ENCODE data around the gene NDST1. TPM values are rescaled to one million over a fixed set of nuclear protein-coding genes. Genes with fewer than 3 reads are reported as not detected.

The NDST1 gene
- total RNA-seq, 1 experiment from 2014 or later = 33.1 TPM

GRCh38 chr5:150607105-150607504, 99.2 kb downstream of the NDST1 start:
- intact Hi-C loops (cut with micrococcal nuclease) = no loop called here
- Histone ChIP-seq H3K4me3 (replicated peaks in 1 of 2; ENCODE audit: low read depth in 1 of 2, low read length in 2 of 2) (no peak overlapping the region), H3K79me2 (ENCODE audit: insufficient read depth, low read length) (no peaks in the 10 kb centered on the region), H3K9me3 (ENCODE audit: control insufficient read depth in 1 of 2, insufficient read depth in 1 of 2, low read depth in 1 of 2, low read length in 2 of 2) (no peaks in the 10 kb centered on the region), H3K4me2 (ENCODE audit: low read length) (no peak overlapping the region), H3K27ac (ENCODE audit: low read depth, low read length) (no peak overlapping the region), H3K36me3 (ENCODE audit: control insufficient read depth in 1 of 2, insufficient read depth in 2 of 2, low read length in 2 of 2) (no peaks in the 10 kb centered on the region), H2AFZ (ENCODE audit: low read depth, low read length, poor library complexity, severe bottlenecking) (no peak overlapping the region), H3K9me2 (ENCODE audit: insufficient read depth) (no peaks in the 10 kb centered on the region), H3K4me1 (ENCODE audit: control insufficient read depth in 1 of 2, insufficient read depth in 2 of 2, low read length in 2 of 2) (no peaks in the 10 kb centered on the region; a peak in 1 of 4 replicates), H3K9ac (ENCODE audit: low read length) (no peak overlapping the region), H3K27me3 (ENCODE audit: insufficient read depth, low read length) (no peaks in the 10 kb centered on the region), H4K20me1 (ENCODE audit: insufficient read depth) (no peaks in the 10 kb centered on the region)
- ChIA-PET RAD21 (ENCODE audit: low non-redundant PET in 1 of 2, low total read pairs in 2 of 2, uncharacterized antibody in 2 of 2, unreplicated experiment in 2 of 2) (no interaction called here), POLR2A (no interaction called here), CTCF (no interaction called here)
- no peak for TF ChIP-seq POLR2AphosphoS5 (IDR thresholded peaks at IDR 0.05; ENCODE audit: low read depth, low read length)
- TF ChIP-seq JUND (IDR thresholded peaks at IDR 0.05) = no peak
- no peak for TF ChIP-seq ZBTB33 (IDR thresholded peaks at IDR 0.05; ENCODE audit: extremely low read depth, insufficient replicate concordance, low read length)
- TF ChIP-seq RAD21 (IDR thresholded peaks at IDR 0.05; ENCODE audit: low read depth) = no peak
- BruUV-seq (replicated peaks) = no TSS peak
- DNase-seq (ENCODE audit: low read depth, low spot score) = no peak
- no peak for ATAC-seq

Other genes with a start within 250 kb of the NDST1 start
- not detected for gene CAMK2A, start 218.4 kb upstream of the NDST1 start, total RNA-seq (2021; ENCODE audit: unreplicated experiment)
- gene ARSI, start 205.2 kb upstream of the NDST1 start, total RNA-seq (2021; ENCODE audit: unreplicated experiment) = 0.07 TPM
- gene TCOF1, start 150.4 kb upstream of the NDST1 start, total RNA-seq (2021; ENCODE audit: unreplicated experiment) = 94.7 TPM
- 8.9 TPM for gene CD74, start 95.2 kb upstream of the NDST1 start, total RNA-seq (2021; ENCODE audit: unreplicated experiment)
- gene RPS14, start 58.4 kb upstream of the NDST1 start, total RNA-seq (2021; ENCODE audit: unreplicated experiment) = 2,557 TPM
- 8.2 TPM for gene SYNPO, start 132.5 kb downstream of the NDST1 start, total RNA-seq (2021; ENCODE audit: unreplicated experiment)
- gene MYOZ3, start 153.1 kb downstream of the NDST1 start, total RNA-seq (2021; ENCODE audit: unreplicated experiment) = 0.10 TPM
- 61.4 TPM for gene RBM22, start 192.9 kb downstream of the NDST1 start, total RNA-seq (2021; ENCODE audit: unreplicated experiment)